OCI-LY7 (cell line): ENCODE results near the gene CDK18. TPM values are rescaled to one million over a fixed set of nuclear protein-coding genes. Genes with fewer than 3 reads are reported as not detected.

Experiments
- BruUV-seq: library from RNA; stranded (reverse); fragments of 400-500 nt; replicated peaks from 2 replicates; lab custom pipeline; 2021; lab: Mats Ljungman, UMichigan
- CTCF ChIA-PET: fragments of 300-600 bp; sonication (Branson Sonifier 250); formaldehyde crosslinking; loops from one replicate; lab custom pipeline; 2022; ENCODE audit warnings: antibody characterized with exemption; ENCODE audit not compliant: unreplicated experiment; lab: Charles Lee
- POLR2A ChIA-PET: fragments of 300-600 bp; sonication (Branson Sonifier 250); formaldehyde crosslinking; loops from one replicate; lab custom pipeline; 2022; ENCODE audit warnings: antibody characterized with exemption; lab: Charles Lee
- DNase-seq: peaks from one replicate; pipeline ENCODE4 v3.0.0-alpha.2; 2015; ENCODE audit warnings: low spot score
- H2AFZ ChIP-seq: fragments of 200-600 bp; sonication (generic), shearing (Covaris generic); 2 replicates; pipeline ENCODE4 v1.6.1; 2014; ENCODE audit warnings: mild to moderate bottlenecking, antibody characterized with exemption, low read length, moderate library complexity
- H3K27ac ChIP-seq: fragments of 200-600 bp; sonication (generic); 2 replicates; pipeline ENCODE4 v1.5.1; 2014; ENCODE audit warnings: mixed run types, low read depth, mild to moderate bottlenecking, moderate library complexity, low read length, inconsistent platforms; ENCODE audit not compliant: poor library complexity, severe bottlenecking
- H3K36me3 ChIP-seq: fragments of 200-600 bp; sonication (generic); 2 replicates; pipeline ENCODE4 v1.6.1; 2014; ENCODE audit warnings: mild to moderate bottlenecking, antibody characterized with exemption, low read length, moderate library complexity, mixed read lengths; ENCODE audit not compliant: insufficient read depth
- H3K4me1 ChIP-seq: fragments of 200-600 bp; sonication (generic); 2 replicates; pipeline ENCODE4 v1.5.1; 2014; ENCODE audit warnings: mild to moderate bottlenecking, low read length; ENCODE audit not compliant: insufficient read depth, poor library complexity, severe bottlenecking
- H3K4me2 ChIP-seq: fragments of 200-600 bp; sonication (generic); 2 replicates; pipeline ENCODE4 v1.6.1; 2014; ENCODE audit warnings: mild to moderate bottlenecking, low read length
- H3K4me3 ChIP-seq: fragments of 200-600 bp; sonication (generic); 2 replicates; pipeline ENCODE4 v1.5.1; 2014; ENCODE audit warnings: mild to moderate bottlenecking, low read depth, low read length; ENCODE audit not compliant: poor library complexity, severe bottlenecking
- H3K79me2 ChIP-seq: fragments of 200-600 bp; sonication (generic); 2 replicates; pipeline ENCODE4 v1.6.1; 2016; ENCODE audit warnings: low read depth, mild to moderate bottlenecking, low read length, moderate library complexity, mixed read lengths; ENCODE audit not compliant: insufficient read depth
- H3K9me2 ChIP-seq: fragments of 200-600 bp; sonication (generic); 2 replicates; pipeline ENCODE4 v1.6.1; 2016; ENCODE audit warnings: mild to moderate bottlenecking, low read length, mixed read lengths; ENCODE audit not compliant: insufficient read depth
- H3K9me3 ChIP-seq: fragments of 200-600 bp; sonication (generic); 2 replicates; pipeline ENCODE4 v1.6.1; 2014; ENCODE audit warnings: mild to moderate bottlenecking, mixed run types, low read length, mixed read lengths
- H4K20me1 ChIP-seq: fragments of 200-600 bp; sonication (generic); 2 replicates; pipeline ENCODE4 v1.6.1; 2014; ENCODE audit warnings: mild to moderate bottlenecking, antibody characterized with exemption, low read length, moderate library complexity, mixed read lengths; ENCODE audit not compliant: insufficient read depth
- EZH2phosphoT487 ChIP-seq: fragments of 200-600 bp; sonication (generic); IDR thresholded peaks from 2 replicates; pipeline ENCODE4 v1.6.1; 2018; ENCODE audit warnings: low read depth, borderline replicate concordance, mild to moderate bottlenecking, mixed run types, antibody characterized with exemption, low read length, moderate library complexity, mixed read lengths
- intact Hi-C: fragments of 100-400 bp; cut with micrococcal nuclease; formaldehyde crosslinking; loops from one replicate; pipeline ENCODE4 v1.10.0; 2022; ENCODE audit not compliant: unreplicated experiment
- total RNA-seq, 2 experiments: library from RNA; depleted of rRNA in 1 of 2; stranded (reverse); fragments of >200 nt in 1 of 2; shearing (Covaris generic) in 1 of 2; gene quantifications; 2 replicates each; pipeline ENCODE4 v1.2.3, GENCODE V29; 2014 to 2022
- TF ChIP-seq, protein P1 (sequence below): fragments of 200-600 bp; sonication (generic); conservative IDR thresholded peaks from 2 replicates; pipeline ENCODE4 v1.5.1; 2014; ENCODE audit warnings: mild to moderate bottlenecking, antibody characterized with exemption, low read length, moderate library complexity, mixed read lengths

Gene CDK18
- total RNA-seq, 2 experiments from 2014 or later = 10.1 to 21.2 TPM

DNA sequence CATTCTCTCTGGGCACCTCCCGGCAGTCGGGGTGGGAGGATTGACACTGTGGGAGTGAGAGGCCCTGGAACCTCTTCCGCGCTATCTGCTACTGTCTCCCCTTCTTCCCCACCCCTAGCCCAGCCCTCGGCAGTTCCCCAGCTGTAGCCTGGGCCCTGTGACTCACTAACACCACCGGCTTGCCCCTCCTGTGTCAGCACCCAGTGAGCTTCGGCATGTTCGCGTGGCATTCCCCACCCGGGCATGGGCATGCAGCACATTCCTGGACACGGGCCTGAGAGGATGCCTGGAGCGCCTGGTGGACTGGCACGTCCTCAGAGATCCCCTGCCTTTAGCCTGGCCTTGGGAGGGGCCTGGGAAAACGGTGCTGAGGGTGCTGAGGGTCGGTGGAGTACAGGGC, 1.3 kb downstream of the CDK18 start:
- BruUV-seq = no TSS peak
- no peak overlapping the region for H2AFZ ChIP-seq
- CTCF ChIA-PET = no interaction called here
- no peaks in the 10 kb centered on the region for H3K79me2 ChIP-seq
- H3K9me3 ChIP-seq = no peaks in the 10 kb centered on the region
- DNase-seq = no peak
- no peaks in the 10 kb centered on the region for H4K20me1 ChIP-seq
- POLR2A ChIA-PET = no interaction called here
- TF ChIP-seq, protein P1, sequence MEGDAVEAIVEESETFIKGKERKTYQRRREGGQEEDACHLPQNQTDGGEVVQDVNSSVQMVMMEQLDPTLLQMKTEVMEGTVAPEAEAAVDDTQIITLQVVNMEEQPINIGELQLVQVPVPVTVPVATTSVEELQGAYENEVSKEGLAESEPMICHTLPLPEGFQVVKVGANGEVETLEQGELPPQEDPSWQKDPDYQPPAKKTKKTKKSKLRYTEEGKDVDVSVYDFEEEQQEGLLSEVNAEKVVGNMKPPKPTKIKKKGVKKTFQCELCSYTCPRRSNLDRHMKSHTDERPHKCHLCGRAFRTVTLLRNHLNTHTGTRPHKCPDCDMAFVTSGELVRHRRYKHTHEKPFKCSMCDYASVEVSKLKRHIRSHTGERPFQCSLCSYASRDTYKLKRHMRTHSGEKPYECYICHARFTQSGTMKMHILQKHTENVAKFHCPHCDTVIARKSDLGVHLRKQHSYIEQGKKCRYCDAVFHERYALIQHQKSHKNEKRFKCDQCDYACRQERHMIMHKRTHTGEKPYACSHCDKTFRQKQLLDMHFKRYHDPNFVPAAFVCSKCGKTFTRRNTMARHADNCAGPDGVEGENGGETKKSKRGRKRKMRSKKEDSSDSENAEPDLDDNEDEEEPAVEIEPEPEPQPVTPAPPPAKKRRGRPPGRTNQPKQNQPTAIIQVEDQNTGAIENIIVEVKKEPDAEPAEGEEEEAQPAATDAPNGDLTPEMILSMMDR = no peak
- TF ChIP-seq EZH2phosphoT487 = no peak
- H3K36me3 ChIP-seq = no peaks in the 10 kb centered on the region
- H3K9me2 ChIP-seq = no peaks in the 10 kb centered on the region
- intact Hi-C loops = no loop called here
- H3K27ac ChIP-seq = no peak overlapping the region
- peak overlapping the region; percentile 93 for H3K4me2 ChIP-seq
- peak overlapping the region; percentile 72 for H3K4me3 ChIP-seq
- peaks cover 24% of the 10 kb centered on the region for H3K4me1 ChIP-seq

DNA sequence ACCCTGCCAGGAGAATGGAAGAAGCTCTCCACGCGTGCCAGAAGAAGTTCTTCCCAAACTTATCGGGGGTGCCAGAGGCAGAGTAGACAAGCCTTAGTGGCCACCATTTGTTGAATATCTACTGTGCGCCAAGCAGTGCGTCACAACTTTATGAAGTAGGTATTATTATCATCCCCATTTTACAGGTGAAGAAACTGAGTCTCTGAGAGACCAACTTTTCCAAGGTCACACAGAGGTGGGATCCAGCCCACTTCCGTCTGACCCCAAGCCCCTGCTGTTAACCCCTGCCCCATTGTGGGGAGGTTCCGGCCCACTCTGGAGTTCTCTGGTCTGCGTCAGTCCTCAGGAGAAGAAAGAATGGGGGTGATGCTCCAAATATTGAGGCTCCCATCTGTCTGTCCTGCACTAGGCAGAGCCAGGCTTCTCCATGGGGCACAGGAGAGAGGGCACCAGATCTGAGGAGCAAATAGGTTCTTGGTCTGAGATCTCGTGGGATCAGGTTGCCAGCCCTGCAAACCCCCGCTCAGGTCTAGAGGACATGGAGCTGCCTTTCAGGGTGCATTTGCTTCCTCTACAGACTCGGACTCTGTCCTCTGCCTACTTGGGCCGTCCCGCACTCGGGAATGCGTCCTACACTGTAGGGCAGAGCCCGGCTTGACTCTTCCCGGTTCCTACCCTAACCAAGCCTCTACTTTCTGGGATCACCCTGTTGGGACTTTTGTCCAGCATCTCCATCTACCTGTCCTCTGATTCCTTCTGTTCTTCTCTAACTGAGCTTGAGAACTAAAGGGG, 2.1 kb downstream of the CDK18 start:
- Histone ChIP-seq H3K4me1 (peaks cover 24% of the 10 kb centered on the region), H3K4me3 (no peak overlapping the region), H3K27ac (no peak overlapping the region), H4K20me1 (no peaks in the 10 kb centered on the region), H3K9me2 (no peaks in the 10 kb centered on the region), H3K4me2 (no peak overlapping the region), H3K9me3 (no peaks in the 10 kb centered on the region), H2AFZ (no peak overlapping the region), H3K36me3 (no peaks in the 10 kb centered on the region), H3K79me2 (no peaks in the 10 kb centered on the region)
- CTCF ChIA-PET = interaction anchor here (0.6 kb wide), 2 partner anchors 63 to 1615 kb away, joined by 3 to 4 read pairs; no protein-coding TSS in a partner anchor
- no peak for TF ChIP-seq EZH2phosphoT487
- TF ChIP-seq, protein P1 = no peak
- POLR2A ChIA-PET = interaction anchor here (0.6 to 1.3 kb wide), 3 partner anchors 15 to 156 kb away, joined by 3 to 5 read pairs (median 5); no protein-coding TSS in a partner anchor
- no peak for DNase-seq
- intact Hi-C loops = no loop called here
- no TSS peak for BruUV-seq

DNA sequence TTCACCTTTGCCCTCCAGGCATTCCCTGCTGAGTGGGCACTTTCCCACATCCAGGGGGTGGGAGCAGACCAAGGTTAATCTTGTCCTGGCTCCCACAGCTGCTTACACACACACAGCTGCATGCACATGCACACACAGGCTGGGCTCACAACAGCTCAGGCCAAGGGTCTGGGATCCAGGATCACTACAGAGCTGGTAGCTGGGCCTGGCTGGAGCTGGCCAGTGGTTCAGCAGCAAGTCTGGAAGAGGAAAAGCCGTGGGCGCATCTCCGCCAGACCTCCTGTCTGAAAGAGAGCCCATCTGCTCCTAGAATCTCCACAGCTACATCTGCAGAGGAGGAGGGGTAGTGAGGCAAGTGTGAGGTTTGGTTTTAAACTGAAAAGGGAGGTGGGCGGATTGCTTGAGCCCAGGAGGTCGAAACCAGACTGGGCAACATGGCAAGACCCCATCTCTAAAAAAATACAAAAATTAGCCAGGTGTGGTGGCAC, 3.8 kb downstream of the CDK18 start:
- no TSS peak for BruUV-seq
- CTCF ChIA-PET = no interaction called here
- Histone ChIP-seq H3K4me3 (no peak overlapping the region), H3K4me1 (peaks cover 24% of the 10 kb centered on the region), H4K20me1 (no peaks in the 10 kb centered on the region), H3K27ac (no peak overlapping the region), H3K9me2 (no peaks in the 10 kb centered on the region), H2AFZ (no peak overlapping the region), H3K9me3 (no peaks in the 10 kb centered on the region), H3K79me2 (no peaks in the 10 kb centered on the region), H3K4me2 (no peak overlapping the region), H3K36me3 (no peaks in the 10 kb centered on the region)
- POLR2A ChIA-PET = interaction anchor here (1.3 kb wide), 1 partner anchor 16 kb away, joined by 3 read pairs; no protein-coding TSS in a partner anchor
- DNase-seq = no peak
- intact Hi-C loops = no loop called here
- TF ChIP-seq EZH2phosphoT487 = no peak
- TF ChIP-seq, protein P1 = no peak
